HepG2 (cell line): Measurements from ENCODE around the gene CEBPE. TPM values are rescaled to one million over a fixed set of nuclear protein-coding genes. Genes with fewer than 3 reads are reported as not detected.

Experiments used
- ARNTL ChIP-seq: sonication (generic); formaldehyde crosslinking; IDR thresholded peaks from 2 replicates; pipeline ENCODE4 v1.4.0; 2020; ENCODE audit warnings: mild to moderate bottlenecking, missing genetic modification reagents
- CBX2 ChIP-seq, 2 experiments: fragments of 200-600 bp in 1 of 2; sonication (generic); formaldehyde crosslinking in 1 of 2; IDR thresholded peaks; 2 replicates each; pipeline versions ENCODE4 v1.7.0 to v1.8.1; 2018 to 2022; ENCODE audit warnings: low read depth in 2 of 2, low read length in 1 of 2, mild to moderate bottlenecking in 1 of 2, missing genetic modification reagents in 1 of 2
- CHCHD3 ChIP-seq: sonication (generic); formaldehyde crosslinking; IDR thresholded peaks from 2 replicates; pipeline ENCODE4 v1.8.0; 2022; ENCODE audit warnings: mild to moderate bottlenecking, missing genetic modification reagents, moderate library complexity
- HIVEP1 ChIP-seq: sonication (generic); formaldehyde crosslinking; IDR thresholded peaks from 2 replicates; pipeline ENCODE4 v1.4.0; 2020; ENCODE audit warnings: mild to moderate bottlenecking, missing genetic modification reagents
- KDM1A ChIP-seq: IDR thresholded peaks from 2 replicates; pipeline ENCODE4 v1.6.1; 2016; ENCODE audit warnings: missing compliant biosample characterization
- KLF12 ChIP-seq: sonication (generic); formaldehyde crosslinking; IDR thresholded peaks from 2 replicates; pipeline ENCODE4 v1.4.0; 2020; ENCODE audit warnings: missing genetic modification reagents, borderline replicate concordance
- MNT ChIP-seq: fragments of 450-650 bp; IDR thresholded peaks from 2 replicates; pipeline ENCODE4 v1.6.1; 2016
- POGK ChIP-seq: sonication (generic); formaldehyde crosslinking; conservative IDR thresholded peaks from 2 replicates; pipeline ENCODE4 v1.8.0; 2022; ENCODE audit warnings: mild to moderate bottlenecking, moderate library complexity, missing genetic modification reagents
- RAD21 ChIP-seq: fragments of 450-650 bp; formaldehyde crosslinking; IDR thresholded peaks from 2 replicates; pipeline ENCODE4 v1.5.0; 2020; ENCODE audit warnings: mild to moderate bottlenecking
- RARG ChIP-seq: sonication (generic); formaldehyde crosslinking; IDR thresholded peaks from 2 replicates; pipeline ENCODE4 v1.4.0; 2020; ENCODE audit warnings: low read depth, mild to moderate bottlenecking, missing genetic modification reagents
- RELA ChIP-seq: sonication (generic); formaldehyde crosslinking; IDR thresholded peaks from 2 replicates; pipeline ENCODE4 v1.4.0; 2020; ENCODE audit warnings: missing genetic modification reagents
- SKIL ChIP-seq: sonication (generic); formaldehyde crosslinking; IDR thresholded peaks from 2 replicates; pipeline ENCODE4 v1.8.0; 2022; ENCODE audit warnings: missing genetic modification reagents, mild to moderate bottlenecking, moderate library complexity, borderline replicate concordance
- SOX13 ChIP-seq, 3 experiments: fragments of 450-650 bp in 1 of 3; sonication (generic) in 1 of 3; formaldehyde crosslinking in 1 of 3; IDR thresholded peaks in 2 of 3; conservative IDR thresholded peaks in 1 of 3; 2 replicates each; pipeline versions ENCODE4 v1.5.0 to v1.6.1; 2016 to 2020; ENCODE audit warnings: antibody characterized with exemption in 1 of 3, mild to moderate bottlenecking in 1 of 3, missing compliant biosample characterization in 1 of 3, missing genetic modification reagents in 1 of 3, moderate library complexity in 1 of 3
- YEATS4 ChIP-seq: sonication (generic); formaldehyde crosslinking; IDR thresholded peaks from 2 replicates; pipeline ENCODE4 v1.4.0; 2020; ENCODE audit warnings: missing genetic modification reagents, borderline replicate concordance
- YY1 ChIP-seq: IDR thresholded peaks from 2 replicates; pipeline ENCODE4 v1.6.1; 2011; ENCODE audit warnings: low read length, low read depth, moderate library complexity, mild to moderate bottlenecking; ENCODE audit not compliant: insufficient read depth, insufficient replicate concordance
- ZBTB37 ChIP-seq: sonication (generic); formaldehyde crosslinking; IDR thresholded peaks from 2 replicates; pipeline ENCODE4 v1.4.0; 2020; ENCODE audit warnings: mild to moderate bottlenecking, missing genetic modification reagents
- ZFP90 ChIP-seq: sonication (generic); formaldehyde crosslinking; IDR thresholded peaks from 2 replicates; pipeline ENCODE4 v1.8.0; 2022; ENCODE audit warnings: missing genetic modification reagents, mild to moderate bottlenecking, inconsistent platforms, borderline replicate concordance
- ZNF138 ChIP-seq: sonication (generic); formaldehyde crosslinking; IDR thresholded peaks from 2 replicates; pipeline ENCODE4 v1.5.0; 2020; ENCODE audit warnings: mild to moderate bottlenecking, low read depth, missing genetic modification reagents
- ZNF605 ChIP-seq: sonication (generic); formaldehyde crosslinking; IDR thresholded peaks from 2 replicates; pipeline ENCODE4 v1.8.0; 2022; ENCODE audit warnings: mild to moderate bottlenecking, missing genetic modification reagents
- ZNF615 ChIP-seq: sonication (generic); formaldehyde crosslinking; IDR thresholded peaks from 2 replicates; pipeline ENCODE4 v1.5.0; 2020; ENCODE audit warnings: mild to moderate bottlenecking, missing genetic modification reagents, borderline replicate concordance
- ZNF619 ChIP-seq: sonication (generic); formaldehyde crosslinking; IDR thresholded peaks from 2 replicates; pipeline ENCODE4 v1.4.0; 2020; ENCODE audit warnings: mild to moderate bottlenecking, missing genetic modification reagents
- ZNF652 ChIP-seq: IDR thresholded peaks from 2 replicates; pipeline ENCODE4 v1.6.1; 2016; ENCODE audit warnings: low read depth, borderline replicate concordance
- ZNF674 ChIP-seq: sonication (generic); formaldehyde crosslinking; IDR thresholded peaks from 2 replicates; pipeline ENCODE4 v1.5.0; 2020; ENCODE audit warnings: low read depth, mild to moderate bottlenecking, missing genetic modification reagents
- polyA plus RNA-seq, 8 experiments: library from polyadenylated mRNA; depleted of rRNA in 3 of 8; stranded (reverse) in 7 of 8; unstranded in 1 of 8; fragments of >200 nt; fragmentation: Illumina TruSeq in 4 of 8; extraction: Trizol in 4 of 8; gene quantifications; 2 replicates each; pipeline versions ENCODE4 v1.2.1 to v1.2.3, GENCODE V29; 2011 to 2016; ENCODE audit warnings: low read depth in 4 of 8, missing spikeins in 1 of 8, mixed read lengths in 1 of 8; ENCODE audit not compliant: insufficient read depth in 1 of 8
- total RNA-seq, 5 experiments: library from RNA; depleted of rRNA; stranded (reverse); fragments of >200 nt; fragmentation: Illumina TruSeq; extraction: Trizol; gene quantifications; 2 replicates each; pipeline ENCODE4 v1.2.3, GENCODE V29; 2016; ENCODE audit warnings: low read depth in 1 of 5

CEBPE gene
- total and polyA plus RNA-seq, 2 of the 13 experiments (the other 11 are each of a cell fraction or from before 2014, with no cell fraction given): 0.09 to 0.11 TPM

- TF ChIP-seq CHCHD3 (CRISPR knock-in tag) (no peak), SKIL (CRISPR knock-in tag) (no peak), ZNF605 (no peak), POGK (CRISPR knock-in tag) (no peak), YY1 (no peak), ZNF619 (no peak), ZBTB37 (CRISPR knock-in tag) (no peak), ZNF674 (CRISPR knock-in tag) (no peak), ZNF138 (CRISPR knock-in tag) (no peak), YEATS4 (CRISPR knock-in tag) (no peak), CBX2 (IDR thresholded peaks at IDR 0.05; ENCODE audit: low read depth, low read length) (no peak), CBX2 (CRISPR knock-in tag; IDR thresholded peaks at IDR 0.05; ENCODE audit: low read depth) (no peak), ZNF615 (no peak), MNT (no peak), ARNTL (no peak), KLF12 (CRISPR knock-in tag) (no peak), RARG (CRISPR knock-in tag) (no peak), HIVEP1 (CRISPR knock-in tag) (no peak), ZNF652 (CRISPR knock-in tag) (peak; percentile 94), RAD21 (CRISPR knock-in tag) (no peak), RELA (CRISPR knock-in tag) (0 out of 2 replicates have a peak, but pooled peaks have one; percentile 1), ZFP90 (CRISPR knock-in tag) (no peak), KDM1A (CRISPR knock-in tag) (0 out of 2 replicates have a peak, but pooled peaks have one; percentile 6), SOX13 (IDR thresholded peaks at IDR 0.05) (no peak), SOX13 (CRISPR knock-in tag; conservative IDR thresholded peaks at IDR 0.05 in 1 of 2, IDR thresholded peaks at IDR 0.05 in 1 of 2) (peak in 1 of 2 experiments; percentile 94; a peak in 1 of 4 replicates)
Measured at GRCh38 chr14:23093991-23094665, 24.9 kb downstream of the CEBPE start (continued).
